Right atrium auricular region (tissue), 2 donors: Measurements from ENCODE around the gene PAAF1. TPM values are rescaled to one million over a fixed set of nuclear protein-coding genes. Genes with fewer than 3 reads are reported as not detected.

Experiments
- DNase-seq: peaks from one replicate; pipeline ENCODE4 v3.0.0-alpha.2; 2019; ENCODE audit warnings: low spot score
- H3K27ac ChIP-seq, 2 donors: fragments of 200-600 bp; sonication (generic); 1 replicate in 1 of 2; 2 replicates in 1 of 2; pipeline ENCODE4 v1.5.1; 2016 to 2019
- H3K27me3 ChIP-seq, 2 donors: fragments of 200-600 bp; sonication (generic); one replicate each; pipeline versions ENCODE4 v1.5.1 to v1.6.0; 2017 to 2019
- H3K36me3 ChIP-seq: fragments of 200-600 bp; sonication (generic); one replicate; pipeline ENCODE4 v1.5.1; 2016
- H3K4me1 ChIP-seq, 2 donors: fragments of 200-600 bp; sonication (generic); one replicate each; pipeline versions ENCODE4 v1.5.1 to v1.6.0; 2017 to 2019
- H3K4me3 ChIP-seq, 2 donors: fragments of 200-600 bp; sonication (generic); 1 replicate in 1 of 2; 2 replicates in 1 of 2; pipeline ENCODE4 v1.5.1; 2017 to 2019; ENCODE audit warnings: mild to moderate bottlenecking in 1 of 2, moderate library complexity in 1 of 2
- H3K9me3 ChIP-seq, 2 donors: fragments of 200-600 bp; sonication (generic); one replicate each; pipeline ENCODE4 v1.5.1; 2019
- CTCF ChIP-seq, 2 donors: fragments of 200-600 bp; sonication (generic); IDR thresholded peaks; one replicate each; pipeline ENCODE4 v1.5.1; 2019; ENCODE audit warnings: antibody characterized with exemption in 2 of 2
- total RNA-seq, 2 donors: library from RNA; depleted of rRNA; stranded (reverse); fragments of >200 nt; gene quantifications; one replicate each; pipeline ENCODE4 v1.1.0, GENCODE V29; 2016

The PAAF1 gene
- total RNA-seq, 2 donors from 2014 or later: 10.2 to 12.3 TPM

DNA sequence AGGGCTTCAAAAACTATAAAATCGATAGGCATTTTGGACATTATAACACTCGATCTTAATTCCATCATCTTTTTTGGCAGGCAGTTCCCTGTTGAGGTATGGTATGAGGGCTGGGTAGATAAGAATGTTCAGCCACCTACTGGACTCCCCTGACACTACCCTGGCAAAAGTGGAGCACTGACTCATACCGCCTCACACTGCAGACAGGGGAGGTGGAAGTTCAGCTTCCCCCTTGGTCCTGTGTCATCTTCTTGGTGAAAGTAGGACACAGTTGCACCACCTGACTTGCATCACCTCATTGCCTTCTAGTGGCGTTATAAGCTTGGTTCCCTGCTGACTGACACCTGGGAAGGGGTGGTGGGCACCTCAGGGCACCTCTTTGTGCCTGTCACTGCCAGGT, 30.4 kb downstream of the PAAF1 start:
- TF ChIP-seq CTCF (IDR thresholded peaks at IDR 0.05): peak in 1 of 2 donors; percentile 46

GRCh38 chr11:73912026-73912425, 35.2 kb downstream of the PAAF1 start:
- no peaks in the 10 kb centered on the region for H3K9me3 ChIP-seq
- no peak for TF ChIP-seq CTCF (IDR thresholded peaks at IDR 0.05)
- H3K27me3 ChIP-seq: no peaks in the 10 kb centered on the region
- H3K36me3 ChIP-seq: peaks cover 64% of the 10 kb centered on the region
- H3K4me3 ChIP-seq: no peak overlapping the region
- no peak overlapping the region for H3K27ac ChIP-seq
- H3K4me1 ChIP-seq: peaks cover 0 to 5% of the 10 kb centered on the region in 2 donors
- no peak for DNase-seq

More for the DNA sequence above, 30.4 kb downstream of the PAAF1 start:
- peaks cover 23% of the 10 kb centered on the region for H3K36me3 ChIP-seq
- H3K27me3 ChIP-seq: no peaks in the 10 kb centered on the region
- H3K4me3 ChIP-seq: no peak overlapping the region
- DNase-seq: no peak
- no peaks in the 10 kb centered on the region for H3K9me3 ChIP-seq
- H3K4me1 ChIP-seq: peaks cover 0 to 5% of the 10 kb centered on the region in 2 donors
- H3K27ac ChIP-seq: peak overlapping the region; percentile 46 to 49

GRCh38 chr11:73913472-73913871, 36.7 kb downstream of the PAAF1 start:
- H3K36me3 ChIP-seq: peaks cover 77% of the 10 kb centered on the region
- no peaks in the 10 kb centered on the region for H3K4me1 ChIP-seq
- no peaks in the 10 kb centered on the region for H3K9me3 ChIP-seq
- no peaks in the 10 kb centered on the region for H3K27me3 ChIP-seq
- no peak overlapping the region for H3K27ac ChIP-seq
- no peak for DNase-seq
- no peak for TF ChIP-seq CTCF (IDR thresholded peaks at IDR 0.05)
- H3K4me3 ChIP-seq: no peak overlapping the region

DNA sequence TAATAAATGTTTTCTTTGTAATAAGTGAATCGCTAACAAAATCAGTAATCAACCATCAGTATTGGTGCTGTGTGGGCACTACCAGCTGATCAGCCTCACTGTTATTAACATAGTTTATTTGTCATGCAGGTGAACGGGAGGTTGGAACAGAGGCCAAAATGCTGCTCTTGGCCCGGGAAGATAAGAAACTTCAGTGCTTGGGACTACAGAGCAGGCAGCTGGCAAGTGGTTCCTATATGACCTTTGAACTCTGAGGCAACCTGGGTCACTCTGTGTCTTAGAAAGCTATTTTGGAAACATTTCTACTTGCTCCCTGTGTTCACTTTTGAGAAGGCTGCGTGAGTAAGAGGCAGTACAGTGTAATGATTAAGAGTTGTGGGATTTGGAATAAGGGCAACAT, 37.5 kb downstream of the PAAF1 start:
- Histone ChIP-seq H3K4me1 (no peaks in the 10 kb centered on the region), H3K9me3 (no peaks in the 10 kb centered on the region), H3K36me3 (peaks cover 81% of the 10 kb centered on the region), H3K27ac (no peak overlapping the region), H3K27me3 (no peaks in the 10 kb centered on the region), H3K4me3 (no peak overlapping the region)
- TF ChIP-seq CTCF (IDR thresholded peaks at IDR 0.05): no peak
- DNase-seq: no peak

GRCh38 chr11:73916435-73916834, 39.6 kb downstream of the PAAF1 start:
- no peak for TF ChIP-seq CTCF (IDR thresholded peaks at IDR 0.05)
- H3K9me3 ChIP-seq: no peaks in the 10 kb centered on the region
- no peak for DNase-seq
- no peak overlapping the region for H3K4me3 ChIP-seq
- H3K27ac ChIP-seq: no peak overlapping the region
- peaks cover 78% of the 10 kb centered on the region for H3K36me3 ChIP-seq
- H3K4me1 ChIP-seq: no peaks in the 10 kb centered on the region
- H3K27me3 ChIP-seq: no peaks in the 10 kb centered on the region

DNA sequence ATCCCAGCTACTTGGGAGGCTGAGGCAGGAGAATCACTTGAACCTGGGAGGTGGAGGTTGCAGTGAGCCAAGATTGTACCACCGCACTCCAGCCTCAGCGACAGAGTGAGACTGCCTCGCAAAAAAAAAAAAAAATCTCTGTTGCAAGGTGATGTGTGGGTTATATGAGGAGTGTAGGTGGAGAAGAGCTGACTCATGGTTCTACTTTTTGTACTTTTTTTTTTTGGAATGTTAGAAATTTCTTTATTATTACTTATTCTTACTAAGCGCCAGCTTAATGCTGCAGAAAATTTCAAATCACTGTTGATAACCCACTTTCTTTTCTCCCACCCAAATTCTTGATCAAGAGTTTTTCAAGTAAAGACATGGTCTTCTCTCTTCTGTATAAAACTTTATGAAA, 44.4 kb downstream of the PAAF1 start:
- peaks cover 75% of the 10 kb centered on the region for H3K36me3 ChIP-seq
- no peaks in the 10 kb centered on the region for H3K9me3 ChIP-seq
- TF ChIP-seq CTCF (IDR thresholded peaks at IDR 0.05): no peak
- H3K27ac ChIP-seq: no peak overlapping the region
- no peaks in the 10 kb centered on the region for H3K27me3 ChIP-seq
- no peak for DNase-seq
- H3K4me3 ChIP-seq: no peak overlapping the region
- H3K4me1 ChIP-seq: no peaks in the 10 kb centered on the region
